WERI-Rb-1 (cell line): ENCODE data around the gene CALCB.

ENCODE experiments used
- DNase-seq: peaks from one replicate; pipeline ENCODE4 v3.0.0-alpha.2; 2020
- H3K27ac ChIP-seq: fragments of 250-450 bp; sonication (Bioruptor Pico); 2 replicates; pipeline ENCODE4 v1.5.1; 2020; ENCODE audit warnings: mild to moderate bottlenecking, moderate library complexity
- H3K27me3 ChIP-seq: fragments of 250-450 bp; sonication (Bioruptor Pico); 2 replicates; pipeline ENCODE4 v1.5.1; 2021; ENCODE audit warnings: mild to moderate bottlenecking, low read depth, moderate library complexity; ENCODE audit not compliant: insufficient read depth, severe bottlenecking
- H3K36me3 ChIP-seq: fragments of 250-450 bp; sonication (Bioruptor Pico); 2 replicates; pipeline ENCODE4 v1.5.1; 2020; ENCODE audit warnings: mild to moderate bottlenecking, moderate library complexity
- H3K4me3 ChIP-seq: 2 replicates; pipeline ENCODE4 v1.5.1; 2011; ENCODE audit warnings: low read depth, mild to moderate bottlenecking, control low read depth, low read length
- H3K9me3 ChIP-seq: fragments of 250-450 bp; sonication (Bioruptor Pico); 2 replicates; pipeline ENCODE4 v1.5.1; 2021; ENCODE audit warnings: mild to moderate bottlenecking, moderate library complexity; ENCODE audit not compliant: severe bottlenecking
- TF ChIP-seq, protein P1 (sequence below): IDR thresholded peaks from 2 replicates; pipeline ENCODE4 v1.5.1; 2011; ENCODE audit warnings: low read depth, mild to moderate bottlenecking, control low read depth, inconsistent platforms, low read length

CALCB gene

DNA sequence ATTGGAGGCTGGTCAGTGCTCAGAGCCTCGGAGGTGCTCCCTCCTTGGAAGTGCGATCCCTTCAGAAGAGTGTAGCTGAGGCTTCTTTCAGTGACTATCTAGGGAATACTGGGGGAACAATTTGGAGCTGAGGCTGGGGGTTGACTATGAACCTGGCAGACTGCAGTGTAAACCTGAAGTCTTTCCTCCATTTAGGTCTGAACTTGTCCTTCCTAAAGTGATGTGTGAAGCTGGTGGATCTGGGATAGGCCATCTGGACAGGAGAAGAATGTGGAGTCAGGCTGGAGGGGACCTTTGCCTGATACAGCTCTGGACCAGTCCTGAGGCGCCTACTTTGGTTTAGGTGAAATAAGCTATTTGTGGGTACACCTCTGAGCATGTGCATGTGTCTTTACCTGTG is 37.8 kb downstream of the CALCB start:
- Histone ChIP-seq H3K9me3 (peaks cover 2% of the 10 kb centered on the region), H3K27ac (no peak overlapping the region), H3K4me3 (no peak overlapping the region), H3K27me3 (peaks cover 83% of the 10 kb centered on the region), H3K36me3 (no peaks in the 10 kb centered on the region)
- no peak for DNase-seq
- TF ChIP-seq, protein P1, sequence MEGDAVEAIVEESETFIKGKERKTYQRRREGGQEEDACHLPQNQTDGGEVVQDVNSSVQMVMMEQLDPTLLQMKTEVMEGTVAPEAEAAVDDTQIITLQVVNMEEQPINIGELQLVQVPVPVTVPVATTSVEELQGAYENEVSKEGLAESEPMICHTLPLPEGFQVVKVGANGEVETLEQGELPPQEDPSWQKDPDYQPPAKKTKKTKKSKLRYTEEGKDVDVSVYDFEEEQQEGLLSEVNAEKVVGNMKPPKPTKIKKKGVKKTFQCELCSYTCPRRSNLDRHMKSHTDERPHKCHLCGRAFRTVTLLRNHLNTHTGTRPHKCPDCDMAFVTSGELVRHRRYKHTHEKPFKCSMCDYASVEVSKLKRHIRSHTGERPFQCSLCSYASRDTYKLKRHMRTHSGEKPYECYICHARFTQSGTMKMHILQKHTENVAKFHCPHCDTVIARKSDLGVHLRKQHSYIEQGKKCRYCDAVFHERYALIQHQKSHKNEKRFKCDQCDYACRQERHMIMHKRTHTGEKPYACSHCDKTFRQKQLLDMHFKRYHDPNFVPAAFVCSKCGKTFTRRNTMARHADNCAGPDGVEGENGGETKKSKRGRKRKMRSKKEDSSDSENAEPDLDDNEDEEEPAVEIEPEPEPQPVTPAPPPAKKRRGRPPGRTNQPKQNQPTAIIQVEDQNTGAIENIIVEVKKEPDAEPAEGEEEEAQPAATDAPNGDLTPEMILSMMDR, result no peak

DNA sequence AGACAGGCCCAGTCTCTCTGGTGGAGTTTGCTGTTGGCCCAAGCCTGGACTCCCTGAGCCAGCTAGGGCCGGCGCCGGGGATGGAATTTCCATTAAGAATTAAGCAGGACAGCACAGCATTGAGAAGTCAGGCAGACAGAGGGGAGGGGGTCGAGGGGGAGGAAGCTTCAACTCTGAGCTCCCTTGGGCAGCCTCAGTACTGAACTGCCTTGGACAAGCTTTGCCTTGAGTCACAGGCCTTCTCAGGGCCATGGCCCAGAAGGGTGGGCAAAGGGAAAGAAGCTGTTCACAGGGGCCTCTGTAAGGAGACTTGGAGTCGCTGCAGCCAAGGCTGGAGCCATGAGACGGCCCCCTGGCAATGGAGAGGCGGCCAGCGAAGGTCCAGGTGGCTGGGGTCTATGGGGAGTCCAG is 38.7 kb downstream of the CALCB start:
- TF ChIP-seq, protein P1, result no peak
- H3K27ac ChIP-seq, result no peak overlapping the region
- peaks cover 2% of the 10 kb centered on the region for H3K9me3 ChIP-seq
- H3K27me3 ChIP-seq, result peaks cover 82% of the 10 kb centered on the region
- no peak for DNase-seq
- no peak overlapping the region for H3K4me3 ChIP-seq
- no peaks in the 10 kb centered on the region for H3K36me3 ChIP-seq

DNA sequence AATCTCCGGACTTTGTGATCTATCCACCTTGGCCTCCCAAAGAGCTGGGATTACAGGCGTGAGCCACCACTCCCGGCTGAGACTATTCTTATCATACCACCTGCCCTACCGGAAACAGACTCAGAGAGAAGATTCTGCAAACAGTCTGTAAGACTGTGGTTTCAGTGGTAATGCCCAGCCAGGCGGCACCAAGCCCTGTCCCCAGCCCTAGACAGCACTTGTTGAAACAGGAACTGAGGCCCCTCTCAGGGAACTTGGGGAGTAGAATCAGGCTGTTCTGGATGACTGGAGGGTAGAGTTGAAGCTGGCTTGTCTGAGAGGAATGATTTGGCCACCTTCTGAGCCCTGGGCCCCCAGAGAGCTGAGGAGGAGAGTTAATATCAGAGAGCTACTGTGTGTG is 40.0 kb downstream of the CALCB start:
- no peak overlapping the region for H3K27ac ChIP-seq
- DNase-seq, result no peak
- TF ChIP-seq, protein P1, result no peak
- peaks cover 2% of the 10 kb centered on the region for H3K9me3 ChIP-seq
- H3K4me3 ChIP-seq, result no peak overlapping the region
- H3K27me3 ChIP-seq, result peaks cover 82% of the 10 kb centered on the region
- H3K36me3 ChIP-seq, result no peaks in the 10 kb centered on the region

DNA sequence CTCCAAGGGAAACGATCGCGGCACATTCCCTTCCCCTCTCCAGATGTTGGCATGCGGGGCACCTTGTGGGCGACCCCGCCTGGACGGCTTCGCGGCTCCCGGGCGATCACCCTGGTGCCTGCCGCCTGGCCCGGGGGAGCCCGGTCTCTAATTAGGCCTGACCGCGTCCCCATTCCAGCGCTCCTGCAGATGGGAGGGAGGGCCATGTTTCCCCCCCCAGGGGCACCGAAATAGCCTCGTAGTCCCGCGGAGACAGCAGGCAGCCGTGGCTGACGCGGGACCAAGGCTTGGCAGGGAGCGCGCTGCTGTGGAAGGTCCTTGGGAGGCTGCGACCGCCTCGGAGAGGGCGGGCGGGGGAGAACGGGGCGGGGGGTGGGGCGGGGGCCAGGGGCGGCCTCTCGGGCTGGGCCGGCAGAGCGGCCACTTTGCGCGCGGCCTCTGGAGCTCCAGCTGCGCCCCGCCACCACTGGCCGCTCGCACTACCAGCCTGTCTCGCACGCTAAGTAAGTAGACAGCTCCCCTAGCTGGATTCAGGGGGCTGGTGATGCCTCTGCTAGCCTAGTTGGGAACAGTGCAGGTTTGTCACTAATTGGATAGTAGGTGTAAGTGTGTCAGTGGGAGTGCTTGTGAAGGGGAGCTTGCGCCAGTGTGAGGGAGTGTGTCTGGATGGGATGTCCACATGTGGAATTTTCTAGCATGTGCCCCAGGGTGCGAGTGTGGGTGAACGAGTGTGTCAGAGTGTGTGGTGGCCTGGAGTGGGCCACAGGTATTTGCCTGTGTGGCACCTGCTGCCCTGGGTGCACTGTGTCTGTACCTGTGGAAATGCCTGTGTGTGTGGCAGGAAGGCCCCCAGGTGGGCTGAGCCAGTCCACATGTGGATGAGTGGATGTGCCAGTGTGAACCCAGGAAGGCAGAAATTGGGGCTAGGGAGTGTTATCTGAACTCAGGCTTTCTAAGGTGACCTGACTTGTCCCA is 41.4 kb downstream of the CALCB start, which contains the start of gene INSC:
Gene INSC (plus strand): TSS at position 423 of the 975 bp plus-strand sequence. CDS start 34,252 bp downstream, outside the sequence.
- H3K9me3 ChIP-seq, result peaks cover 2% of the 10 kb centered on the region
- H3K27ac ChIP-seq, result no peak within 1 kb of the TSS
- DNase-seq, result no peak
- H3K27me3 ChIP-seq, result peaks cover 84% of the 10 kb centered on the region
- no peaks in the 10 kb centered on the region for H3K36me3 ChIP-seq
- TF ChIP-seq, protein P1, result no peak
- no peak within 1 kb of the TSS for H3K4me3 ChIP-seq

DNA sequence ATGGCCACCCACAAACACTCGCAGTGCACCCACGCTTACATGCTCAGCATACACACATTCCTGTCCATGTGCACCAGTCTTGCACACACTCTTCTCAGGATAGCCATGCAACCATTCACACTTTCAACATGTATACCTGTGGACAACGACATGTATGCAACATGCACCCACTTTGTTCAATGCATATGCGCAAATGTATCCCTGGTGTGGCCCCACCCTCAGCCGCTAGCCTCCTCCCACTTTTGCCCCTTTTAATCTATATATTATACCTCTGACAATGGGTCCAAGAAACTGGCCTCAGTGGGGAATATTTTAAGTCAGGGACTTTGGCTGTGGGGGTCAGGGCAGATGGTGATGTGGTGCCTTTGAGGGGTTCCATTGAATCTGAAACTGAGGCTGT is 42.3 kb downstream of the CALCB start:
- Histone ChIP-seq H3K9me3 (peaks cover 2% of the 10 kb centered on the region), H3K36me3 (no peaks in the 10 kb centered on the region), H3K27ac (no peak overlapping the region), H3K27me3 (peaks cover 81% of the 10 kb centered on the region), H3K4me3 (no peak overlapping the region)
- no peak for DNase-seq
- TF ChIP-seq, protein P1, result no peak
